ENCODE measurements around the gene MCCD1.

Gene MCCD1

GRCh38 chr6:31513456-31514165 lies 15.2 kb upstream of the MCCD1 start:
- DNase-seq (ENCODE audit: low read depth), result no peak

- no peak for DNase-seq (ENCODE audit: low read depth)
Measured at GRCh38 chr6:31521835-31522234, 6.9 kb upstream of the MCCD1 start.

GRCh38 chr6:31525553-31525931 lies 3.2 kb upstream of the MCCD1 start:
- DNase-seq (ENCODE audit: low read depth), result no peak

GRCh38 chr6:31525932-31526591 lies 2.7 kb upstream of the MCCD1 start:
- no peak for DNase-seq (ENCODE audit: low read depth)

GRCh38 chr6:31528307-31528777 lies 420 bp upstream of the MCCD1 start:
- no peak for DNase-seq (ENCODE audit: low read depth)

- DNase-seq (ENCODE audit: low read depth), result no peak
Measured at GRCh38 chr6:31529329-31530150, 778 bp downstream of the MCCD1 start.

- DNase-seq (ENCODE audit: low read depth), result no peak
Measured at GRCh38 chr6:31530659-31531058, 1.9 kb downstream of the MCCD1 start.

- DNase-seq (ENCODE audit: low read depth), result no peak
Measured at GRCh38 chr6:31531162-31531561, 2.4 kb downstream of the MCCD1 start.

- no peak for DNase-seq (ENCODE audit: low read depth)
Measured at GRCh38 chr6:31531771-31532643, 3.2 kb downstream of the MCCD1 start.

- DNase-seq (ENCODE audit: low read depth), result no peak
Measured at GRCh38 chr6:31532644-31533454, 4.1 kb downstream of the MCCD1 start.

GRCh38 chr6:31533455-31533841 lies 4.7 kb downstream of the MCCD1 start:
- no peak for DNase-seq (ENCODE audit: low read depth)

- no peak for DNase-seq (ENCODE audit: low read depth)
Measured at GRCh38 chr6:31534011-31534410, 5.2 kb downstream of the MCCD1 start.

- no peak for DNase-seq (ENCODE audit: low read depth)
Measured at GRCh38 chr6:31534521-31535040, 5.8 kb downstream of the MCCD1 start.

- DNase-seq (ENCODE audit: low read depth), result no peak
Measured at GRCh38 chr6:31535538-31536324, 7.0 kb downstream of the MCCD1 start.

GRCh38 chr6:31538805-31539400 lies 10.1 kb downstream of the MCCD1 start:
- no peak for DNase-seq (ENCODE audit: low read depth)

GRCh38 chr6:31540640-31541039 lies 11.9 kb downstream of the MCCD1 start:
- DNase-seq (ENCODE audit: low read depth), result no peak

GRCh38 chr6:31541059-31541657 lies 12.4 kb downstream of the MCCD1 start:
- DNase-seq (ENCODE audit: low read depth), result peak; percentile 50

- peak; percentile 82 for DNase-seq (ENCODE audit: low read depth)
Measured at GRCh38 chr6:31541658-31542521, 13.1 kb downstream of the MCCD1 start, which contains the start of gene DDX39B. TSS of gene DDX39B (minus strand) at chr6:31542003. CDS start at chr6:31540532, 1,471 bp downstream.
